SH-SY5Y (cell line): ENCODE measurements around the gene TOX3.

ENCODE experiments used
- GATA2 ChIP-seq: IDR thresholded peaks from 2 replicates; pipeline ENCODE4 v1.6.1; 2011; ENCODE audit warnings: mild to moderate bottlenecking, low read depth, low read length
- GATA3 ChIP-seq: IDR thresholded peaks from 2 replicates; pipeline ENCODE4 v1.6.1; 2011; ENCODE audit warnings: low read depth, mild to moderate bottlenecking, low read length, moderate library complexity

DNA sequence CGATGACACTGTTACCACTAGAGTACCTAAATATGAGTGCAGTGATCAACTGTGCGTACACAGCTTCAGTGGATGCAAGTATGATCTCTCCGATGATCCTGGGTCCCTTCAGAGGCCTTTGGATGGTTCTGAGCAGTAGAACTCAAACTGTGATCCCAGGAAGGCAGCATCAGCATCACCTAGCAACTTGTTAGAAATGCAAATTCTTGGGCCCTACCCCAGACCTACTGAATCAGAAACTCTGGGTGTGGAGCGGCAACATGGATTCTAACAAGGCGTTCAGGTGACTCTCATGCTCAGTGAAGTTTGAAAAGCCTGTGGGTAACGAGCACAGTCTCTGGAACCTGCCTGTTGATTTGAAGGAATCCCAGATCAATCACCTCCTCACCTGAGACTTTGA, 25.4 kb downstream of the TOX3 start:
- TF ChIP-seq GATA2 (no peak), GATA3 (no peak)
